SU-DHL-6 (cell line): Measurements from ENCODE around the gene MT1H.
"Not testable (repeated sequence)": the region's sequence is repeated elsewhere in the genome, so short reads cannot be mapped to it uniquely, and the experiment has no call there.

Source experiments
- H2AFZ ChIP-seq: fragments of 200-600 bp; sonication (generic); 2 replicates; pipeline ENCODE4 v1.6.1; 2014; ENCODE audit warnings: low read depth, mild to moderate bottlenecking, moderate library complexity, mixed read lengths, antibody characterized with exemption, low read length; ENCODE audit not compliant: severe bottlenecking
- H3F3A ChIP-seq: fragments of 200-600 bp; shearing (Covaris generic); 2 replicates; pipeline ENCODE4 v1.6.0; 2016; ENCODE audit warnings: antibody characterized with exemption, mild to moderate bottlenecking; ENCODE audit not compliant: insufficient read depth
- H3K27ac ChIP-seq: fragments of 200-600 bp; sonication (generic); 2 replicates; pipeline ENCODE4 v1.5.1; 2016; ENCODE audit warnings: low read depth, mild to moderate bottlenecking, low read length, moderate library complexity, mixed read lengths
- H3K27me3 ChIP-seq: fragments of 200-600 bp; sonication (generic), shearing (Covaris generic); 2 replicates; pipeline ENCODE4 v1.6.0; 2014; ENCODE audit warnings: mild to moderate bottlenecking, low read length
- H3K36me3 ChIP-seq: fragments of 200-600 bp; sonication (generic); 2 replicates; pipeline ENCODE4 v1.6.1; 2014; ENCODE audit warnings: mild to moderate bottlenecking, low read length, mixed read lengths
- H3K4me2 ChIP-seq: fragments of 300-600, 200-600 bp; shearing (Covaris generic), sonication (generic); 2 replicates; pipeline ENCODE4 v1.6.0; 2014; ENCODE audit warnings: low read length, low read depth, mild to moderate bottlenecking; ENCODE audit not compliant: poor library complexity, severe bottlenecking
- H3K4me3 ChIP-seq: fragments of 200-600 bp; sonication (generic); 2 replicates; pipeline ENCODE4 v1.5.1; 2014; ENCODE audit warnings: antibody characterized with exemption, low read length, mild to moderate bottlenecking, mixed read lengths; ENCODE audit not compliant: insufficient read depth, poor library complexity, severe bottlenecking
- H3K79me2 ChIP-seq: fragments of 200-600 bp; sonication (generic); 2 replicates; pipeline ENCODE4 v1.6.1; 2014; ENCODE audit warnings: mild to moderate bottlenecking, low read length, moderate library complexity; ENCODE audit not compliant: insufficient read depth
- H3K9ac ChIP-seq: fragments of 200-600 bp; sonication (generic); 2 replicates; pipeline ENCODE4 v1.7.0; 2014; ENCODE audit warnings: mild to moderate bottlenecking, low read length
- H3K9me2 ChIP-seq: fragments of 200-600 bp; sonication (generic); replicated peaks from 2 replicates; pipeline ENCODE4 v1.6.1; 2014; ENCODE audit warnings: low read length; ENCODE audit not compliant: insufficient read depth
- H3K9me3 ChIP-seq: fragments of 200-600 bp; sonication (generic); 2 replicates; pipeline ENCODE4 v1.6.1; 2014; ENCODE audit warnings: low read length, mixed read lengths; ENCODE audit not compliant: insufficient read depth
- H4K20me1 ChIP-seq: fragments of 200-600 bp; sonication (generic); 2 replicates; pipeline ENCODE4 v1.6.1; 2014; ENCODE audit warnings: low read depth, mild to moderate bottlenecking, antibody characterized with exemption, low read length, moderate library complexity, mixed read lengths
- EZH2phosphoT487 ChIP-seq: fragments of 200-600 bp; sonication (generic), shearing (Covaris generic); conservative IDR thresholded peaks from 2 replicates; pipeline ENCODE4 v1.6.1; 2018; ENCODE audit warnings: mild to moderate bottlenecking, antibody characterized with exemption, low read length, moderate library complexity, mixed read lengths
- TF ChIP-seq, protein P1 (sequence below): fragments of 200-600 bp; sonication (generic); IDR thresholded peaks from one replicate; pipeline ENCODE4 v1.5.1; 2017; ENCODE audit warnings: antibody characterized with exemption, mild to moderate bottlenecking, low read length, moderate library complexity; ENCODE audit not compliant: insufficient read depth, poor library complexity, severe bottlenecking

MT1H gene

DNA sequence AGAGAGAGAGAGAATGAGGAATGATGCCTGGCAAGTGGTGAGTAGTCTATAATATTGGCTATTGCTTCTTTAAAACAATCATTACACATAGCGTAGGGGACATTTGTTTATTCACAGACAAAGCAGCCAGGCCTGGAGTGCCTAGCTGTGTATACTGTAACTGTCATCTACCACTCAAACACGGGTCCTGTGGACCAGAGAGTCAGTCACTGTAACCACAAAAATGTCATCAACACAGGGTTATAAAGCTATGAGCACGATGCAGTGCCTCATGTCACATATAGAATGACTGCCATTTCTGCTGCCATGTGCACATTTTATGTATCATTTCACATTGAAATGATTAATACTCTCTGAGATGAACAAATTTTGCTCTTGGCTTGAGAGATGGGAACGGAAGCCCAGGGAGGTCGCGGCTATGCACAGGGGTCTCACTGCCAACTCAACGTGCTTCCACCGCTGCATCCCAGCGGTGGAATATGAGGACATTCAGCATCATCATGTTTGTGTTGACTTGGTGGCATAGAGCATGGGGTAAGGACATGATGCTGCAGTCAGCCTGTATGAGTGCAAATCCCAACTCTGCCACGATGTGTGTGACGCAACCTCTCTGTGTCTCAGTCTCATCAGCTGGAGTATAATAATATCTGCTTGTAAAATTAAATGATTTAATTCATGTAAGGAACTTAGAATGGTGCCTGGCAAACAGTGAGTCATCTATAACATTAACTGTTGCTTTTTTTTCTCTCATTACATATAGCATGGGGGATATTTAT lies 3.3 kb downstream of the MT1H start:
- TF ChIP-seq, protein P1, sequence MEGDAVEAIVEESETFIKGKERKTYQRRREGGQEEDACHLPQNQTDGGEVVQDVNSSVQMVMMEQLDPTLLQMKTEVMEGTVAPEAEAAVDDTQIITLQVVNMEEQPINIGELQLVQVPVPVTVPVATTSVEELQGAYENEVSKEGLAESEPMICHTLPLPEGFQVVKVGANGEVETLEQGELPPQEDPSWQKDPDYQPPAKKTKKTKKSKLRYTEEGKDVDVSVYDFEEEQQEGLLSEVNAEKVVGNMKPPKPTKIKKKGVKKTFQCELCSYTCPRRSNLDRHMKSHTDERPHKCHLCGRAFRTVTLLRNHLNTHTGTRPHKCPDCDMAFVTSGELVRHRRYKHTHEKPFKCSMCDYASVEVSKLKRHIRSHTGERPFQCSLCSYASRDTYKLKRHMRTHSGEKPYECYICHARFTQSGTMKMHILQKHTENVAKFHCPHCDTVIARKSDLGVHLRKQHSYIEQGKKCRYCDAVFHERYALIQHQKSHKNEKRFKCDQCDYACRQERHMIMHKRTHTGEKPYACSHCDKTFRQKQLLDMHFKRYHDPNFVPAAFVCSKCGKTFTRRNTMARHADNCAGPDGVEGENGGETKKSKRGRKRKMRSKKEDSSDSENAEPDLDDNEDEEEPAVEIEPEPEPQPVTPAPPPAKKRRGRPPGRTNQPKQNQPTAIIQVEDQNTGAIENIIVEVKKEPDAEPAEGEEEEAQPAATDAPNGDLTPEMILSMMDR: no peak
- no peak for TF ChIP-seq EZH2phosphoT487
- Histone ChIP-seq H3K27ac (no peak overlapping the region), H3K4me2 (no peak overlapping the region)

DNA sequence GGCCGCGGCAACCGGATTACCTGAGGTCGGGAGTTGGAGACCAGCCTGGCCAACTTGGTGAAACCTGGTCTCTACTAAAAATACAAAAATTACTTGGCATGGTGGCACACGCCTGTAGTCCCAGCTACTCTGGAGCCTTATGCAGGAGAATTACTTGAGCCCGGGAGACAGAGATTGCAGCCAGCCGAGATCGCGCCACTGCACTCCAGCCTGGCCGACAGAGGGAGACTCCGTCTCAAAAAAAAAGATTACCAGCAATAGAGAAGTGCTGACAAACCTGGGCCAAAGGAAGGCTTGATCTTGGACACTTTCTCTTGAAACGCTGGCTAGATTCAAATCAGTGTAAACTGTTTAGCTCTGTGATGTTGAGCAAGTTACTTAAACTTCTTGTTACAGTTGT lies 4.3 kb downstream of the MT1H start:
- Histone ChIP-seq H3K4me3 (no peak overlapping the region), H3K9me2 (no peaks in the 10 kb centered on the region), H3K79me2 (no peaks in the 10 kb centered on the region), H3K4me2 (no peak overlapping the region), H2AFZ (no peak overlapping the region), H3K36me3 (no peaks in the 10 kb centered on the region), H3F3A (no peaks in the 10 kb centered on the region), H3K27ac (no peak overlapping the region), H3K27me3 (no peaks in the 10 kb centered on the region), H3K9ac (no peak overlapping the region), H4K20me1 (no peaks in the 10 kb centered on the region), H3K9me3 (no peaks in the 10 kb centered on the region)
- TF ChIP-seq EZH2phosphoT487: no peak

More for the DNA sequence above, 3.3 kb downstream of the MT1H start:
- Histone ChIP-seq H4K20me1 (no peaks in the 10 kb centered on the region), H2AFZ (no peak overlapping the region), H3K27me3 (no peaks in the 10 kb centered on the region), H3K79me2 (no peaks in the 10 kb centered on the region), H3K9me2 (no peaks in the 10 kb centered on the region), H3K4me3 (no peak overlapping the region), H3K36me3 (no peaks in the 10 kb centered on the region), H3K9ac (no peak overlapping the region), H3K9me3 (no peaks in the 10 kb centered on the region), H3F3A (no peaks in the 10 kb centered on the region)

DNA sequence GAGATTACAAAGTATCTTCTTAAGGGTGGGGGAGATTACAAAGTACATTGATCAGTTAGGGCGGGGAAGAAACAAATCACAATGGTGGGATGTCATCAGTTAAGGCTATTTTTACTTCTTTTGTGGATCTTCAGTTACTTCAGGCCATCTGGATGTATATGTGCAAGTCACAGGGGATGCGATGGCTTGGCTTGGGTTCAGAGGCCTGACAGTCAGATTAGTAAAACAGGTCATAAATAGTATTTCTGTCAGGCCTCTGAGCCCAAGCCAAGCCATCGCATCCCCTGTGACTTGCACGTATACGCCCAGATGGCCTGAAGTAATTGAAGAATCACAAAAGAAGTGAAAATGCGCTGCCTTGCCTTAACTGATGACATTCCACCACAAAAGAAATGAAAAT lies 5.0 kb downstream of the MT1H start:
- H3K27me3 ChIP-seq, H3K79me2 ChIP-seq, H3K4me3 ChIP-seq, H3K27ac ChIP-seq, H3K9me3 ChIP-seq, H3K36me3 ChIP-seq, H4K20me1 ChIP-seq, H2AFZ ChIP-seq, H3K4me2 ChIP-seq, H3F3A ChIP-seq, H3K9ac ChIP-seq, H3K9me2 ChIP-seq: not testable (repeated sequence)

DNA sequence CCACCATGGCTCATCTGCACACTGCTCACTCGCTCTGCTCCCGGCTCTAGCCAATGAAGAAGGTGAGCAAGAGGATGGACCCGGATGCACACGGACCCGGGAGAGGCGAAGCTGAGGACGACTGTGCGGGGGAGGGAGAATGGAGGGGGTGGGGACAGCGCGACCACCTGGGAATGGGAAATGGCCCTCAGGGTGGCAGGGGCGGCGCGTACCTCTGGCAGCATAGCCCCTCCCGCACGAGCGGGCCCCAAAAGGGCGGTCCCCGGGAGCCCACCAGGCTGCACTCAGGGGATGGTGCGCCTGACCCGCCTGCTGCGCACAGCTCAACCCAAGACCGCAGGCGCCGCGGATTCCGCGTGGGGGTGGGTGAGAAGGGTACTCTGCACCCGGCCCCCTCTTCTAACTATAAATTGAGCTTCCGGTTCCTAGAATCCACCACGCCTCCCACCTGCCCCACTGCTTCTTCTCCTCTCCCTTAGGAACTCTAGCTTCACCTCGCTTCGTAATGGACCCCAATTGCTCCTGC lies 6.1 kb downstream of the MT1H start:
- Histone ChIP-seq H3K27ac (no peak overlapping the region), H3K4me2 (no peak overlapping the region), H3K27me3 (no peaks in the 10 kb centered on the region), H3F3A (no peaks in the 10 kb centered on the region), H3K9ac (no peak overlapping the region), H3K79me2 (no peaks in the 10 kb centered on the region), H3K36me3 (no peaks in the 10 kb centered on the region), H2AFZ (no peak overlapping the region), H4K20me1 (no peaks in the 10 kb centered on the region), H3K9me2 (no peaks in the 10 kb centered on the region), H3K9me3 (no peaks in the 10 kb centered on the region), H3K4me3 (no peak overlapping the region)
- TF ChIP-seq, protein P1: no peak
- no peak for TF ChIP-seq EZH2phosphoT487
